BJ (cell line): ENCODE data around the gene RNF213. TPM values are rescaled to one million over a fixed set of nuclear protein-coding genes. Genes with fewer than 3 reads are reported as not detected.

ENCODE experiments used
- CTCF ChIA-PET: fragments of 350-600 bp; formaldehyde crosslinking; extraction: SDS; loops from one replicate; lab custom pipeline; 2021; ENCODE audit warnings: antibody characterized with exemption, inconsistent platforms; lab: Yijun Ruan, JAX
- POLR2A ChIA-PET: fragments of 300-600 bp; sonication (Branson Sonifier 250); formaldehyde crosslinking; extraction: SDS; loops from one replicate; lab custom pipeline; 2021; ENCODE audit warnings: antibody characterized with exemption; lab: Charles Lee
- DNase-seq: peaks from one replicate; pipeline ENCODE4 v3.0.0-alpha.2; 2011; ENCODE audit warnings: low read depth
- H3K27me3 ChIP-seq: 2 replicates; pipeline ENCODE4 v1.6.0; 2011; ENCODE audit warnings: low read length; ENCODE audit not compliant: control insufficient read depth, insufficient read depth
- H3K36me3 ChIP-seq: 2 replicates; pipeline ENCODE4 v1.5.1; 2011; ENCODE audit warnings: low read length; ENCODE audit not compliant: control insufficient read depth, insufficient read depth
- H3K4me3 ChIP-seq: 2 replicates; pipeline ENCODE4 v1.5.1; 2011; ENCODE audit warnings: low read depth, mild to moderate bottlenecking, control low read depth, low read length
- CTCF ChIP-seq: IDR thresholded peaks from 2 replicates; pipeline ENCODE4 v1.5.1; 2011; ENCODE audit warnings: low read depth, mild to moderate bottlenecking, control low read depth, inconsistent platforms, low read length, moderate library complexity; ENCODE audit not compliant: insufficient read depth
- polyA plus RNA-seq: library from polyadenylated mRNA; depleted of rRNA; stranded (reverse); fragments of >200 nt; gene quantifications from 2 replicates; pipeline ENCODE4 v1.2.3, GENCODE V29; 2011

The RNF213 gene
- polyA plus RNA-seq, 1 experiment = 53.1 TPM

DNA sequence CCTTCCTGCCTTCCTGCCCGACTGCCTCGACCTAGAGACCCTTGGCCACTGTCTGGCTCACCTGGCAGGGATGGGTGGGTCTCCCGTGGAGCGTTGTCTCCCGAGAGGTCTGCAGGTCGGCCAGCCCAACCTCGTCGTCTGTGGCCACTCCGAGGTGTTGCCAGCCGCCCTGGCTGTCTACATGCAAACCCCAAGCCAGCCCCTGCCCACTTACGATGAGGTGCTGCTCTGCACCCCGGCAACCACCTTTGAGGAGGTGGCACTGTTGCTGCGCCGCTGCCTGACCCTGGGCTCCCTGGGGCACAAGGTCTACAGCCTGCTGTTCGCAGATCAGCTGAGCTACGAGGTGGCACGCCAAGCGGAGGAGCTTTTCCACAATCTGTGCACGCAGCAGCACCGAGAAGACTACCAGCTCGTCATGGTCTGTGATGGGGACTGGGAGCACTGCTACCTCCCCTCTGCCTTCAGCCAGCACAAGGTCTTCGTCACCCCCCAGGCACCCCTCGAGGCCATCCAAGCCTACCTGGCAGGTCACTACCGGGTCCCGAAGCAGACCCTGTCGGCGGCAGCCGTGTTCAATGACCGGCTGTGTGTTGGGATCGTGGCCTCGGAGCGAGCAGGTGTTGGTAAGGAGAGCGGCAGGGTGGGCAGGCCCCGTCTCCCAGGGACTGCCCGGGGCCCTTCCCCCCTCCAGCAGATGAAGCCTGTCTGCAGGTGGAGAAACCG is 79.2 kb downstream of the RNF213 start:
- H3K27me3 ChIP-seq = no peaks in the 10 kb centered on the region
- ChIA-PET POLR2A (no interaction called here), CTCF (interaction anchor here (1.0 kb wide), 1 partner anchor 17 kb away, joined by 3 read pairs; no protein-coding TSS in a partner anchor)
- no peak overlapping the region for H3K4me3 ChIP-seq
- peaks cover 46% of the 10 kb centered on the region for H3K36me3 ChIP-seq
- TF ChIP-seq CTCF = no peak
- no peak for DNase-seq

GRCh38 chr17:80345321-80345720 is 84.7 kb downstream of the RNF213 start:
- POLR2A ChIA-PET = no interaction called here
- Histone ChIP-seq H3K36me3 (peaks cover 53% of the 10 kb centered on the region), H3K27me3 (no peaks in the 10 kb centered on the region), H3K4me3 (no peak overlapping the region)
- CTCF ChIA-PET = interaction anchor here (0.9 kb wide), 1 partner anchor 244 kb away, joined by 6 read pairs; the partner anchor contains the start of gene GAA
- no peak for TF ChIP-seq CTCF
- DNase-seq = no peak

DNA sequence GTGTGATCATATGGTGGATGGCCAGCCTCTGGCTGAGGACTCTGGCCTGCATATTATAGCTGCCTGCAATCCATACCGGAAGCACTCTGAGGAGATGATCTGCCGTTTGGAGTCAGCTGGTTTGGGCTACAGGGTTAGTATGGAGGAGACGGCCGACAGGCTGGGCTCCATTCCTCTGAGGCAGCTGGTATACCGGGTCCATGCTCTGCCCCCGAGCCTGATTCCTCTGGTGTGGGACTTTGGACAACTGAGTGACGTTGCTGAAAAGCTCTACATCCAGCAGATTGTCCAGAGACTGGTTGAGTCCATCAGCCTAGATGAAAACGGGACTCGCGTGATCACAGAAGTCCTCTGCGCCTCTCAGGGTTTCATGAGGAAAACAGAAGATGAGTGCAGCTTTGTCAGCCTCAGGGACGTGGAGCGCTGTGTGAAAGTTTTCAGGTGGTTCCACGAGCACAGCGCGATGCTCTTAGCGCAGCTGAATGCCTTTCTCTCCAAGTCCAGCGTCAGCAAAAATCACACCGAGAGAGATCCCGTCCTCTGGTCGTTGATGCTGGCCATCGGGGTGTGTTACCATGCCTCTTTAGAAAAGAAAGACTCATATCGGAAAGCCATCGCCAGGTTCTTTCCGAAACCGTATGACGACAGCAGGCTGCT is 85.3 kb downstream of the RNF213 start:
- Histone ChIP-seq H3K4me3 (no peak overlapping the region), H3K27me3 (no peaks in the 10 kb centered on the region), H3K36me3 (peaks cover 57% of the 10 kb centered on the region)
- POLR2A ChIA-PET = no interaction called here
- no peak for DNase-seq
- TF ChIP-seq CTCF = no peak
- CTCF ChIA-PET = no interaction called here

DNA sequence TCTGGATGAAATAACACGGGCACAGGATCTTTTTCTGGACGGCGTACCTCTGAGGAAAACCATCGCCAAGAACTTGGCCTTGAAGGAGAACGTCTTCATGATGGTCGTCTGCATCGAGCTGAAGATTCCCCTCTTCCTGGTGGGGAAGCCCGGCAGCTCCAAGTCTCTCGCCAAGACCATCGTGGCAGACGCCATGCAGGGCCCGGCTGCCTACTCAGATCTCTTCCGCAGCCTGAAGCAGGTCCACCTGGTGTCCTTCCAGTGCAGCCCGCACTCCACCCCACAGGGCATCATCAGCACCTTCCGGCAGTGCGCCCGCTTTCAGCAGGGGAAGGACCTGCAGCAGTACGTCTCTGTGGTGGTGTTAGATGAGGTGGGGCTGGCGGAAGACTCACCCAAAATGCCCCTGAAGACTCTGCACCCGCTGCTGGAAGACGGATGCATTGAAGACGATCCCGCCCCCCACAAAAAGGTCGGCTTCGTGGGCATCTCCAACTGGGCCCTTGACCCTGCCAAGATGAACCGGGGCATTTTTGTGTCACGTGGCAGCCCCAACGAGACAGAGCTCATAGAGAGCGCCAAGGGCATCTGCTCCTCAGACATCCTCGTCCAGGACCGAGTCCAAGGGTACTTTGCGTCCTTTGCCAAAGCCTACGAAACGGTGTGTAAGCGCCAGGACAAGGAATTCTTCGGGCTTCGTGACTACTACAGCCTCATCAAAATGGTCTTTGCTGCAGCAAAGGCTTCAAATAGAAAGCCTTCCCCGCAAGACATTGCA is 86.0 kb downstream of the RNF213 start:
- POLR2A ChIA-PET = no interaction called here
- TF ChIP-seq CTCF = no peak
- Histone ChIP-seq H3K27me3 (no peaks in the 10 kb centered on the region), H3K36me3 (peaks cover 60% of the 10 kb centered on the region), H3K4me3 (no peak overlapping the region)
- CTCF ChIA-PET = no interaction called here
- no peak for DNase-seq

GRCh38 chr17:80347536-80347935 is 86.9 kb downstream of the RNF213 start:
- Histone ChIP-seq H3K36me3 (peaks cover 62% of the 10 kb centered on the region), H3K4me3 (no peak overlapping the region), H3K27me3 (no peaks in the 10 kb centered on the region)
- TF ChIP-seq CTCF = no peak
- CTCF ChIA-PET = no interaction called here
- POLR2A ChIA-PET = no interaction called here
- DNase-seq = no peak
